ENCODE data around the gene CYP1A2. TPM values are rescaled to one million over a fixed set of nuclear protein-coding genes. Genes with fewer than 3 reads are reported as not detected.

Gene CYP1A2
- total RNA-seq (2014; rRNA removed; shearing (Covaris generic)) (not detected in 2 replicates), total RNA-seq (2022) (not detected in 2 replicates), Bru-seq, nascent RNA (not detected), BruChase-seq, experiment 1, labeled RNA remaining after a 6-hour chase (not detected), BruChase-seq, experiment 2, labeled RNA remaining after a 2-hour chase (not detected)
- long read RNA-seq, partial matches to known transcripts, result 0 of 1 reads
- long read RNA-seq, other reads (novel, unspliced or antisense), result 1 of 1 reads

- H3K4me1 ChIP-seq (ENCODE audit: insufficient read depth, low read length, poor library complexity, severe bottlenecking), result no peaks in the 10 kb centered on the region
- no peaks in the 10 kb centered on the region for H3K9me2 ChIP-seq (ENCODE audit: insufficient read depth, low read length)
- H3K9me3 ChIP-seq (ENCODE audit: low read length), result no peaks in the 10 kb centered on the region
- no peaks in the 10 kb centered on the region for H3K36me3 ChIP-seq (ENCODE audit: insufficient read depth, low read length)
- H4K20me1 ChIP-seq (ENCODE audit: insufficient read depth, low read length), result no peaks in the 10 kb centered on the region
- TF ChIP-seq EZH2phosphoT487 (IDR thresholded peaks at IDR 0.05; ENCODE audit: borderline replicate concordance, low read depth, low read length), result no peak
- no peak for TF ChIP-seq CTCF (conservative IDR thresholded peaks at IDR 0.05; ENCODE audit: low read length)
- POLR2A ChIA-PET, result no interaction called here
- intact Hi-C loops (cut with micrococcal nuclease; ENCODE audit: unreplicated experiment), result loop anchor here (5.0 kb wide), 1 partner anchor 214 kb away; no protein-coding TSS in a partner anchor
- no peak within 1 kb of the TSS for H2AFZ ChIP-seq (ENCODE audit: low read length)
- no peaks in the 10 kb centered on the region for H3K79me2 ChIP-seq (ENCODE audit: insufficient read depth, low read depth, low read length)
- DNase-seq (ENCODE audit: low spot score), result no peak
- BruUV-seq (replicated peaks), result no TSS peak
- CTCF ChIA-PET (ENCODE audit: unreplicated experiment), result no interaction called here
- H3K27ac ChIP-seq (ENCODE audit: low read depth, low read length, poor library complexity, severe bottlenecking), result no peak within 1 kb of the TSS
- no peak within 1 kb of the TSS for H3K4me2 ChIP-seq (ENCODE audit: low read length)
- H3K4me3 ChIP-seq (ENCODE audit: low read depth, low read length, poor library complexity, severe bottlenecking), result no peak within 1 kb of the TSS
Observed at GRCh38 chr15:74748322-74748946, at the start of gene CYP1A2. CYP1A2 (plus strand) TSS chr15:74748845; CDS start chr15:74749739, 894 bp downstream.

GRCh38 chr15:74709011-74709410 lies 39.6 kb upstream of the CYP1A2 start:
- H3K4me3 ChIP-seq (ENCODE audit: low read depth, low read length, poor library complexity, severe bottlenecking), result no peak overlapping the region
- no peaks in the 10 kb centered on the region for H3K9me2 ChIP-seq (ENCODE audit: insufficient read depth, low read length)
- intact Hi-C loops (cut with micrococcal nuclease; ENCODE audit: unreplicated experiment), result no loop called here
- no peaks in the 10 kb centered on the region for H3K9me3 ChIP-seq (ENCODE audit: low read length)
- no peak overlapping the region for H3K27ac ChIP-seq (ENCODE audit: low read depth, low read length, poor library complexity, severe bottlenecking)
- no peaks in the 10 kb centered on the region for H3K4me1 ChIP-seq (ENCODE audit: insufficient read depth, low read length, poor library complexity, severe bottlenecking)
- no TSS peak for BruUV-seq (replicated peaks)
- ChIA-PET POLR2A (interaction anchor here (0.7 kb wide), 1 partner anchor 71 kb away, joined by 3 read pairs; no protein-coding TSS in a partner anchor), CTCF (ENCODE audit: unreplicated experiment) (no interaction called here)
- TF ChIP-seq EZH2phosphoT487 (IDR thresholded peaks at IDR 0.05; ENCODE audit: borderline replicate concordance, low read depth, low read length) (no peak), CTCF (conservative IDR thresholded peaks at IDR 0.05; ENCODE audit: low read length) (no peak)
- no peak overlapping the region for H2AFZ ChIP-seq (ENCODE audit: low read length)
- H3K36me3 ChIP-seq (ENCODE audit: insufficient read depth, low read length), result no peaks in the 10 kb centered on the region
- no peak overlapping the region for H3K4me2 ChIP-seq (ENCODE audit: low read length)
- DNase-seq (ENCODE audit: low spot score), result no peak
- no peaks in the 10 kb centered on the region for H3K79me2 ChIP-seq (ENCODE audit: insufficient read depth, low read depth, low read length)
- no peaks in the 10 kb centered on the region for H4K20me1 ChIP-seq (ENCODE audit: insufficient read depth, low read length)

GRCh38 chr15:74709892-74710291 lies 38.8 kb upstream of the CYP1A2 start:
- no TSS peak for BruUV-seq (replicated peaks)
- Histone ChIP-seq H3K9me3 (ENCODE audit: low read length) (no peaks in the 10 kb centered on the region), H2AFZ (ENCODE audit: low read length) (no peak overlapping the region), H3K4me2 (ENCODE audit: low read length) (no peak overlapping the region), H3K4me3 (ENCODE audit: low read depth, low read length, poor library complexity, severe bottlenecking) (no peak overlapping the region), H3K4me1 (ENCODE audit: insufficient read depth, low read length, poor library complexity, severe bottlenecking) (no peaks in the 10 kb centered on the region), H3K27ac (ENCODE audit: low read depth, low read length, poor library complexity, severe bottlenecking) (no peak overlapping the region), H3K79me2 (ENCODE audit: insufficient read depth, low read depth, low read length) (no peaks in the 10 kb centered on the region), H3K36me3 (ENCODE audit: insufficient read depth, low read length) (no peaks in the 10 kb centered on the region), H4K20me1 (ENCODE audit: insufficient read depth, low read length) (no peaks in the 10 kb centered on the region), H3K9me2 (ENCODE audit: insufficient read depth, low read length) (no peaks in the 10 kb centered on the region)
- DNase-seq (ENCODE audit: low spot score), result no peak
- ChIA-PET CTCF (ENCODE audit: unreplicated experiment) (no interaction called here), POLR2A (interaction anchor here (1.0 kb wide), 1 partner anchor 25 kb away, joined by 3 read pairs; no protein-coding TSS in a partner anchor)
- intact Hi-C loops (cut with micrococcal nuclease; ENCODE audit: unreplicated experiment), result no loop called here
- TF ChIP-seq EZH2phosphoT487 (IDR thresholded peaks at IDR 0.05; ENCODE audit: borderline replicate concordance, low read depth, low read length) (no peak), CTCF (conservative IDR thresholded peaks at IDR 0.05; ENCODE audit: low read length) (no peak)

Measured in OCI-LY7 (cell line).